ENCODE results near the gene NUP205.
"Not testable (repeated sequence)": the region's sequence is repeated elsewhere in the genome, so short reads cannot be mapped to it uniquely, and the experiment has no call there.

Gene NUP205

DNA sequence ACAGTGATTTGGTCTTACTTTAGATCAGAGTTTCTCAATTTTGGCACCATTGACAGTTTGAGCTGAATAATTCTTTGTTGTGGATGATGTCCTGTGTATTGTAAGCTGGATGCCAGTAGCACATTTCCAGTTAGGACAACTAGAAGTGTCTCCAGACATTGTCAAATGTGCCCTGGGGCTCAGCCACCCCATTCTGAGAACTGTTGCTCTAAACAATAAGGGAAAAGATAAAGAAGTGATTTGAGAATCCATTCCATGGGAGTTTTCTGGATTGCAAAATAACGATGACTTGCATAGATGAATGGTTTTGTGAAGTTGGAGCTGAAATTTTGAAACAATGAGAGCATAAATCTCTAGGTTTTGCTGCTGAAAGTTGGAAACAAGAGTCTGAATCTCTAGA, 44.6 kb downstream of the NUP205 start:
- no peak overlapping the region for H3K4me3 ChIP-seq (ENCODE audit: low read depth, low read length)
- no peak for DNase-seq (ENCODE audit: low read depth)

DNA sequence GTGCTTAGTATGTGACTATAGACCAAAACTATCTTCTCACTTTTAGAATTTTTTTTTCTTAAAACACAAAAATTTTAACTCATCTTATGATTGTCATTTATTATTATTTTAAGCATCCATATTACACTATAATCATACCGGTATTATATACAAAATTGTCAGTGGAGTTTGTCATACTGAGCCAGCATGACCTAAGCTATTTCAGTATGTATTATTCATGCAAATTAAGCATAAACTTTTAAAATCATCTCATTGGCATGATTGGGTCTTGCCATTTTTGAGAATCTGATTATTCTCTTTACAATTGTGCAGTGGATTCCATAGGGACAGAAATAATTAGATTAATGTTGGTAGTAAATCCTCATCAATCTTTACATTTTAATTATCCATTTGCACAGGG, 58.4 kb downstream of the NUP205 start:
- DNase-seq (ENCODE audit: low read depth) = no peak
- no peak overlapping the region for H3K4me3 ChIP-seq (ENCODE audit: low read depth, low read length)

DNA sequence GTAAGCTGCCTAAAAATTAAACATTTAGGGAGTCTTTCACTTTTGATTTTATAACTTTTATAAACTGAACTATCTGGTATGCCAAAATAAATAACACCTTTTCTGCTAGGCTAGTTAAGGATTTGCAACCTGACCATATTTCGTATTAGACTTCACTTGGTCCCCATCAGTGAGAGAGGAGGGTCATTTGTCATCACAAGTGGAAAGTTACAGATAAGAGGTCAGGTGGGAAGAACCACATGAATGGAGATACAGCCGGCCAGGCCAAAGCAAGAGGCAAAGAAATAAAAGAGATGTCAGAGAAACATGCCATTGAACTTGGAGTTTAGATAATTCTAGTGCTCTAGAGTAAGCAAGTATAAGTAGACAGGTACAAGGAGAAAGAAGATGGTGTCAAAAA, 60.1 kb downstream of the NUP205 start:
- no peak for DNase-seq (ENCODE audit: low read depth)
- H3K4me3 ChIP-seq (ENCODE audit: low read depth, low read length) = no peak overlapping the region

- H3K4me3 ChIP-seq (ENCODE audit: low read depth, low read length) = no peak overlapping the region
- DNase-seq (ENCODE audit: low read depth) = no peak
These were observed 60.8 kb downstream of the NUP205 start for GRCh38 chr7:135618510-135618909.

- DNase-seq (ENCODE audit: low read depth) = no peak
These were observed 62.7 kb downstream of the NUP205 start for GRCh38 chr7:135620447-135620846.

GRCh38 chr7:135620980-135621850, 63.5 kb downstream of the NUP205 start:
- DNase-seq (ENCODE audit: low read depth) = peak; percentile 54
- H3K4me3 ChIP-seq (ENCODE audit: low read depth, low read length) = no peak overlapping the region

More at GRCh38 chr7:135620447-135620846, 62.7 kb downstream of the NUP205 start:
- H3K4me3 ChIP-seq (ENCODE audit: low read depth, low read length) = no peak overlapping the region

GRCh38 chr7:135634191-135634878, 76.6 kb downstream of the NUP205 start:
- no peak for DNase-seq (ENCODE audit: low read depth)
- no peak overlapping the region for H3K4me3 ChIP-seq (ENCODE audit: low read depth, low read length)

- not testable (repeated sequence) for DNase-seq (ENCODE audit: low read depth)
These were observed 82.0 kb downstream of the NUP205 start for GRCh38 chr7:135639690-135640089.

DNA sequence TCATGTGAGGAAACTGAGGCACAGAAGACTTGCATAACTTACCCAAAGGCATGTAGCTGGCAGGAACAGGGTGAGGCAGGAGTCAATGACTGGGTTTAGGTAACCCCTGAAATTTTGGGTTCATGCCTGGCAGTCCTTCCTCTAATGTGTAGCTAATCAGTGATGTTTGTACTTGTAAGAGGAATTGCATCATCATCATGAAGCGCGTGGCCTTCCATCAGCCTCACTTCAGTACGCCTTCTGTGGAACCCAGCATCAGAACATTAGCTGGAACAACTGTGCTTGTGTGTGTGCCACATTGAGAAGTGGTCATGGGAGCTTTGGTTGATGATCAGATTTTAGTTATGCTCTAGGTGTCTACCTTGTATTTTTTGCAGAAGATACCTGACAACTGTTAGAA, 86.4 kb downstream of the NUP205 start:
- H3K4me3 ChIP-seq (ENCODE audit: low read depth, low read length) = no peak overlapping the region
- no peak for DNase-seq (ENCODE audit: low read depth)

More at GRCh38 chr7:135639690-135640089, 82.0 kb downstream of the NUP205 start:
- H3K4me3 ChIP-seq (ENCODE audit: low read depth, low read length) = not testable (repeated sequence)

DNA sequence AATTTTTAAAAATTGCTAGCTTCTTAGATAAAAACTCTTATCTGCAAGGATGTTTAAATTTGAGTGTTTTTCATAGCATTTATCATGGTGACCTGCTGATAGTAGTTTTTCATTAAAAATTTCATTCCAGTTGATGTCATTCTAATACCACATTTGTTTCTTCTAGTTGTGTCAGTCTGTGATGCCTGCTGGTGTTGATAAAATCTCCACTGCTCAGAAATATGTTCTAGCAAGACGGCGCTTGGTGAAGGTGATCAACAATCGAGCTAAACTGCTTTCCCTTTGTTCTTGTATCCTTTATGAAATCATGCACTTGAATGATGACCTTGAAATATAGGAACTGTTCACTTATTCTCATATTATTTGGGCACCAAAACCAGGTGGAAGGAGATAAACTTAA, 87.0 kb downstream of the NUP205 start:
- H3K4me3 ChIP-seq (ENCODE audit: low read depth, low read length) = no peak overlapping the region
- no peak for DNase-seq (ENCODE audit: low read depth)

GRCh38 chr7:135645296-135645904, 87.7 kb downstream of the NUP205 start:
- H3K4me3 ChIP-seq (ENCODE audit: low read depth, low read length) = no peak overlapping the region
- no peak for DNase-seq (ENCODE audit: low read depth)

GRCh38 chr7:135647755-135648154, 90.0 kb downstream of the NUP205 start:
- H3K4me3 ChIP-seq (ENCODE audit: low read depth, low read length) = no peak overlapping the region

GRCh38 chr7:135648235-135648634, 90.5 kb downstream of the NUP205 start:
- DNase-seq (ENCODE audit: low read depth) = no peak
- no peak overlapping the region for H3K4me3 ChIP-seq (ENCODE audit: low read depth, low read length)

More at GRCh38 chr7:135647755-135648154, 90.0 kb downstream of the NUP205 start:
- no peak for DNase-seq (ENCODE audit: low read depth)

DNA sequence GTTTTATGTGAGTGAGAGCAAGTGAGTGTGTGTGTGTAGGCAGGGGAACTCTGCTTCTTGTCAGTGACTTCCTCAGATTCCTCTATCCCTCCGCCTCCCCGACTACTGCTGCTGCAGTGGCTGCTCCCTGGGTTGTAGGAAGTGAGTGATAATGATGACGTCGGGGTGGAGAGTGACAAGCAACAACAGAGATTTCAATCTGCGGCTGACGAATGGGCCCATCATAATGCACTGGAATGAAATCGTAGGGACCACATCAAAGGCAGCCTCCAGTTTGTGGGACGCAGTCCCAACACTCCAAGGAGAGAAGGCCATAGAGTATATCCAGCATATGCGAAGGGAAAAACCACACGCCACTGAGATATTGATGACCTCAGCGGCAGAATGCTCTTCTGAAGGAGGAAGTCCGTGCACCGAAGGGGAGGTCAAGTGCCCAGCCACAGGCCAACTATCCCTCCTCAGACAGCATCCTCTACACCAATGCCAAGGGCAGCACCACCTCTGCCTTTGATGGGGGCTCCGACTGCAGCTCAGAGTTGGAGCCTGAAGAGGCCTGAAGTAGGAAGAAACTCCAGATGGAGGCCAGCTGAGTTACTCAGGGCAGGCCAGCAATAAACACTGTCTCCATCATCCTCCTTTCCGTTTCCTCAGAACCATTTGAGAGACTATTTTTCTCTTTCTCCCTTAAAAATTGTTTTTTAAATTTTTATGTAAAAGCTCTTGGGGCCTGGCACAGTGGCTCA, 93.3 kb downstream of the NUP205 start:
- no peak overlapping the region for H3K4me3 ChIP-seq (ENCODE audit: low read depth, low read length)
- DNase-seq (ENCODE audit: low read depth) = peak; percentile 28

GRCh38 chr7:135653340-135654080, 95.8 kb downstream of the NUP205 start:
- no peak for DNase-seq (ENCODE audit: low read depth)
- H3K4me3 ChIP-seq (ENCODE audit: low read depth, low read length) = no peak overlapping the region

DNA sequence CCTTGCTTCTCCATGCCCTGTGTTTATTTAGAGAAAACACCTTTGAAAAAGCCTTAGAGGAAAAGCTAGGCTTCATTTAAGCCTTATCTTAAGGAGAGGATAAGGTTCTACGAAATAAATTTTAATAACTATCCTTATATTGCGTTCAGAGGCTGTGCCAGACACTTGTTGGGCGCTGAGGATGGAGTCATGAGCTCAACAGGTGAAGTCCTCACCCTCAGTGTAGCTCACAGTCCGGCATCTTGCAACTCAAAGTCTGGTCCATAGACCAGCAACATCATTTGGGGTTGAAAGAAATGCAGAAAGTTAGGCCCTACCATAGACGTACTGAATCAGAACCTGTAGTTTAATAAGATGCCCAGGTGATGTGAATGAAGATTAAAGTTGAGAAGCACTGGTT, 100.8 kb downstream of the NUP205 start:
- no peak for DNase-seq (ENCODE audit: low read depth)

GRCh38 chr7:135659159-135659846, 101.6 kb downstream of the NUP205 start:
- no peak overlapping the region for H3K4me3 ChIP-seq (ENCODE audit: low read depth, low read length)
- DNase-seq (ENCODE audit: low read depth) = no peak

More for the DNA sequence above, 100.8 kb downstream of the NUP205 start:
- H3K4me3 ChIP-seq (ENCODE audit: low read depth, low read length) = no peak overlapping the region

All from skeletal muscle cell (primary cell).